Measurements from ENCODE around the gene GPR18.

DNA sequence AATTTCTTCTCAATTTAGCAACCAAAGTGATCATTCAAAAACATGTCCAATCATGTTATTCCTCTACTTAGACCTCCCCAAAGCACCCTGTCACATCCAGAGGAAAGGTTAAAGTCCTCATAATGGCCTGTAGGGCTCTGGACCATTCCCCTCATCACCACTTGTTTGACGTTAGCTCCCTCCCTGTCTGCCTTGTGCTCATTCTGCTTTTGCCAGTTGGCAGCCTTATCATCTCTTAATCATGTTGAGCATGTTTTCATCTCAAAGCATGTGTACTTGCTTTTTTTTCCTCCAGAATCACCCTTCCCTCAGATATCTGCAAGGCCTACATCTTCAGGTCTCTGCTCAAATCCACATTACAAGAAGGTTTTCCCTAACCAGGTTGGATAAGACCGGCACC is 31.7 kb downstream of the GPR18 start:
- TF ChIP-seq, protein P1, sequence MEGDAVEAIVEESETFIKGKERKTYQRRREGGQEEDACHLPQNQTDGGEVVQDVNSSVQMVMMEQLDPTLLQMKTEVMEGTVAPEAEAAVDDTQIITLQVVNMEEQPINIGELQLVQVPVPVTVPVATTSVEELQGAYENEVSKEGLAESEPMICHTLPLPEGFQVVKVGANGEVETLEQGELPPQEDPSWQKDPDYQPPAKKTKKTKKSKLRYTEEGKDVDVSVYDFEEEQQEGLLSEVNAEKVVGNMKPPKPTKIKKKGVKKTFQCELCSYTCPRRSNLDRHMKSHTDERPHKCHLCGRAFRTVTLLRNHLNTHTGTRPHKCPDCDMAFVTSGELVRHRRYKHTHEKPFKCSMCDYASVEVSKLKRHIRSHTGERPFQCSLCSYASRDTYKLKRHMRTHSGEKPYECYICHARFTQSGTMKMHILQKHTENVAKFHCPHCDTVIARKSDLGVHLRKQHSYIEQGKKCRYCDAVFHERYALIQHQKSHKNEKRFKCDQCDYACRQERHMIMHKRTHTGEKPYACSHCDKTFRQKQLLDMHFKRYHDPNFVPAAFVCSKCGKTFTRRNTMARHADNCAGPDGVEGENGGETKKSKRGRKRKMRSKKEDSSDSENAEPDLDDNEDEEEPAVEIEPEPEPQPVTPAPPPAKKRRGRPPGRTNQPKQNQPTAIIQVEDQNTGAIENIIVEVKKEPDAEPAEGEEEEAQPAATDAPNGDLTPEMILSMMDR (IDR thresholded peaks at IDR 0.05), result no peak
- no peak for TF ChIP-seq ZFX (IDR thresholded peaks at IDR 0.05; ENCODE audit: borderline replicate concordance)
